GM12878 (cell line): ENCODE data around the gene CATSPER3. TPM values are rescaled to one million over a fixed set of nuclear protein-coding genes. Genes with fewer than 3 reads are reported as not detected.

Source experiments
- ATAC-seq: fragments of 200-7000 bp; cut with Tn5 transposase; 3 replicates; pipeline ENCODE4 v1.9.1; 2020; ENCODE audit warnings: mild to moderate bottlenecking, moderate library complexity
- BruUV-seq: library from RNA; stranded (reverse); fragments of 400-500 nt; replicated peaks from 2 replicates; lab custom pipeline; 2021; lab: Mats Ljungman, UMichigan
- CTCF ChIA-PET: fragments of 300-600 bp; sonication (Branson Sonifier 250); formaldehyde crosslinking; extraction: SDS; loops from one replicate; lab custom pipeline; 2021; ENCODE audit warnings: inconsistent platforms; lab: Yijun Ruan, JAX
- POLR2A ChIA-PET: fragments of 350-600 bp; formaldehyde crosslinking; extraction: SDS; loops from one replicate; lab custom pipeline; 2021; ENCODE audit warnings: inconsistent platforms; lab: Charles Lee
- RAD21 ChIA-PET: fragments of 300-600 bp; sonication (Branson Sonifier 250); formaldehyde crosslinking; loops from one replicate; lab custom pipeline; 2023; ENCODE audit warnings: antibody characterized with exemption; ENCODE audit not compliant: unreplicated experiment; lab: Charles Lee
- SMC1A ChIA-PET: fragments of 300-600 bp; sonication (Branson Sonifier 250); formaldehyde crosslinking; loops from one replicate; lab custom pipeline; 2023; ENCODE audit not compliant: unreplicated experiment, uncharacterized antibody; lab: Charles Lee
- DNase-seq: peaks from one replicate; pipeline ENCODE4 v3.0.0-alpha.2; 2011; ENCODE audit warnings: low read depth, low spot score
- FAIRE-seq: peaks from 3 replicates; lab custom pipeline; 2011; peaks lifted over from hg19 to GRCh38; lab: Jason Lieb, UNC
- H2AFZ ChIP-seq: 2 replicates; pipeline ENCODE4 v1.6.0; 2011; ENCODE audit warnings: low read depth, low read length, control low read depth; ENCODE audit not compliant: control insufficient read depth
- H3K27ac ChIP-seq: 2 replicates; pipeline ENCODE4 v1.5.1; 2011; ENCODE audit warnings: control low read depth; ENCODE audit not compliant: control insufficient read depth, insufficient read depth
- H3K27me3 ChIP-seq, 2 experiments: replicated peaks in 1 of 2; 2 replicates each; pipeline versions ENCODE4 v1.6.0 to v1.6.1; 2011; ENCODE audit warnings: low read length in 1 of 2; ENCODE audit not compliant: control insufficient read depth in 2 of 2, insufficient read depth in 2 of 2
- H3K36me3 ChIP-seq, 2 experiments: 2 replicates each; pipeline ENCODE4 v1.5.1; 2011; ENCODE audit warnings: low read length in 1 of 2; ENCODE audit not compliant: control insufficient read depth in 2 of 2, insufficient read depth in 2 of 2
- H3K4me1 ChIP-seq: 2 replicates; pipeline ENCODE4 v1.6.1; 2011; ENCODE audit warnings: mild to moderate bottlenecking, low read length, moderate library complexity, mixed read lengths; ENCODE audit not compliant: control insufficient read depth, insufficient read depth
- H3K4me2 ChIP-seq: 2 replicates; pipeline ENCODE4 v1.6.0; 2011; ENCODE audit warnings: control low read depth; ENCODE audit not compliant: control insufficient read depth, insufficient read depth
- H3K4me3 ChIP-seq: fragments of 200-600 bp; sonication (generic); 2 replicates; pipeline ENCODE4 v1.5.1; 2016
- H3K79me2 ChIP-seq: 2 replicates; pipeline ENCODE4 v1.6.0; 2011; ENCODE audit warnings: low read length; ENCODE audit not compliant: control insufficient read depth, insufficient read depth
- H3K9ac ChIP-seq: 2 replicates; pipeline ENCODE4 v1.8.0; 2011; ENCODE audit warnings: low read length, control low read depth, mixed read lengths; ENCODE audit not compliant: control insufficient read depth, insufficient read depth
- H3K9me3 ChIP-seq: replicated peaks from 3 replicates; pipeline ENCODE4 v1.5.1; 2011; ENCODE audit warnings: mild to moderate bottlenecking, low read length; ENCODE audit not compliant: control insufficient read depth, insufficient read depth
- H4K20me1 ChIP-seq: 2 replicates; pipeline ENCODE4 v1.6.0; 2011; ENCODE audit not compliant: control insufficient read depth, insufficient read depth
- ATF7 ChIP-seq: fragments of 450-650 bp; IDR thresholded peaks from 2 replicates; pipeline ENCODE4 v1.6.1; 2016; ENCODE audit warnings: low read depth, mild to moderate bottlenecking
- CBX5 ChIP-seq: sonication (generic); IDR thresholded peaks from 2 replicates; pipeline ENCODE4 v1.6.1; 2016; ENCODE audit warnings: low read depth, moderate library complexity, mild to moderate bottlenecking, inconsistent platforms
- DPF2 ChIP-seq: fragments of 450-650 bp; IDR thresholded peaks from 2 replicates; pipeline ENCODE4 v1.6.1; 2017; ENCODE audit warnings: mild to moderate bottlenecking
- ZNF687 ChIP-seq: fragments of 450-650 bp; IDR thresholded peaks from 2 replicates; pipeline ENCODE4 v1.6.1; 2017; ENCODE audit warnings: mild to moderate bottlenecking, moderate library complexity
- WGBS: methylation state at CpG from one replicate; pipeline ENCODE4 v1.1.6; 2016; ENCODE audit warnings: low lambda C conversion rate; ENCODE audit not compliant: insufficient replicate concordance, insufficient coverage; ENCODE audit errors: missing lambda C conversion rate; 5-methylcytosine and 5-hydroxymethylcytosine counted together
- in situ Hi-C: fragments of 300-500 bp; cut with MboI; formaldehyde crosslinking; loops from 9 replicates; pipeline ENCODE4 v1.14.3; 2018; ENCODE audit warnings: mixed read lengths
- intact Hi-C: fragments of 100-400 bp; cut with micrococcal nuclease; formaldehyde crosslinking; loops from one replicate; pipeline ENCODE4 v1.14.2; 2022; ENCODE audit not compliant: unreplicated experiment
- polyA plus RNA-seq, 11 experiments: library from polyadenylated mRNA; depleted of rRNA in 4 of 11; unstranded in 6 of 11; stranded (reverse) in 5 of 11; fragments of >200 nt; fragmentation: Nextera tagmentation in 4 of 11; fragmentation: Illumina TruSeq in 1 of 11; extraction: Ambion mirVana in 4 of 11; extraction: Trizol in 1 of 11; gene quantifications; 1 replicate in 1 of 11; 2 replicates in 10 of 11; pipeline versions ENCODE4 v1.2.1 to v1.2.3, GENCODE V29; 2011 to 2016; ENCODE audit warnings: inconsistent platforms in 2 of 11, missing spikeins in 2 of 11, low read depth in 1 of 11
- total RNA-seq, 4 experiments: library from RNA; depleted of rRNA in 3 of 4; stranded (reverse); fragments of >200 nt in 3 of 4; fragmentation: Illumina TruSeq in 1 of 4; extraction: Trizol in 1 of 4; gene quantifications; 2 replicates each; pipeline versions ENCODE4 v1.2.1 to v1.2.3, GENCODE V29; 2013 to 2021

Gene CATSPER3
- total and polyA plus RNA-seq, 10 of the 15 experiments (the other 5 are each of a cell fraction or from before 2014, with no cell fraction given): 0.06 to 0.38 (median 0.13) TPM; not detected in 4

- Histone ChIP-seq H3K27me3 (no peaks in the 10 kb centered on the region), H3K4me2 (no peak overlapping the region), H3K9me3 (no peaks in the 10 kb centered on the region; the same call in 2 of the 3 replicates), H3K4me1 (no peaks in the 10 kb centered on the region), H3K79me2 (no peaks in the 10 kb centered on the region), H4K20me1 (no peaks in the 10 kb centered on the region), H3K36me3 (no peaks in the 10 kb centered on the region), H3K9ac (no peak overlapping the region), H2AFZ (no peak overlapping the region), H3K4me3 (no peak overlapping the region), H3K27ac (no peak overlapping the region)
- ChIA-PET CTCF (no interaction called here), SMC1A (no interaction called here), POLR2A (no interaction called here), RAD21 (no interaction called here)
- ATAC-seq: no peak
- 95% methylated on average over 3 of the region's 3 CpGs for WGBS
- BruUV-seq: no TSS peak
- intact Hi-C loops (no loop called here), in situ Hi-C loops (no loop called here)
- TF ChIP-seq DPF2 (no peak), ZNF687 (no peak), CBX5 (no peak), ATF7 (no peak)
- no peak for DNase-seq
- FAIRE-seq: no peak
These were observed 9.0 kb upstream of the CATSPER3 start for GRCh38 chr5:134958755-134959154.
